IPS-18a (cell line): ENCODE data around the gene VTCN1.

ENCODE experiments used
- H3K27ac ChIP-seq: one replicate; pipeline ENCODE4 v1.5.1; 2013; ENCODE audit warnings: low read length
- H3K27me3 ChIP-seq: one replicate; pipeline ENCODE4 v1.6.1; 2013; ENCODE audit warnings: mild to moderate bottlenecking, low read length; ENCODE audit not compliant: control insufficient read depth, insufficient read depth
- H3K36me3 ChIP-seq: one replicate; pipeline ENCODE4 v1.6.1; 2013; ENCODE audit warnings: low read depth, low read length; ENCODE audit not compliant: control insufficient read depth
- H3K4me1 ChIP-seq: one replicate; pipeline ENCODE4 v1.6.1; 2013; ENCODE audit warnings: low read depth, low read length; ENCODE audit not compliant: control insufficient read depth
- H3K4me3 ChIP-seq: one replicate; pipeline ENCODE4 v1.5.1; 2013; ENCODE audit warnings: low read length
- H3K9ac ChIP-seq: one replicate; pipeline ENCODE4 v1.6.1; 2013; ENCODE audit warnings: mild to moderate bottlenecking, low read length, moderate library complexity
- H3K9me3 ChIP-seq: one replicate; pipeline ENCODE4 v1.6.1; 2013; ENCODE audit warnings: low read depth, low read length; ENCODE audit not compliant: control insufficient read depth

The VTCN1 gene

GRCh38 chr1:117235863-117236465, 25.2 kb upstream of the VTCN1 start:
- no peaks in the 10 kb centered on the region for H3K9me3 ChIP-seq
- H3K27ac ChIP-seq: no peak overlapping the region
- no peaks in the 10 kb centered on the region for H3K36me3 ChIP-seq
- H3K4me1 ChIP-seq: no peaks in the 10 kb centered on the region
- no peak overlapping the region for H3K4me3 ChIP-seq
- no peaks in the 10 kb centered on the region for H3K27me3 ChIP-seq
- no peak overlapping the region for H3K9ac ChIP-seq

GRCh38 chr1:117232531-117232930, 21.8 kb upstream of the VTCN1 start:
- Histone ChIP-seq H3K4me3 (no peak overlapping the region), H3K27me3 (no peaks in the 10 kb centered on the region), H3K4me1 (no peaks in the 10 kb centered on the region), H3K9me3 (no peaks in the 10 kb centered on the region), H3K36me3 (no peaks in the 10 kb centered on the region), H3K27ac (no peak overlapping the region), H3K9ac (no peak overlapping the region)

- no peaks in the 10 kb centered on the region for H3K9me3 ChIP-seq
- H3K27ac ChIP-seq: no peak overlapping the region
- no peaks in the 10 kb centered on the region for H3K27me3 ChIP-seq
- no peak overlapping the region for H3K4me3 ChIP-seq
- H3K4me1 ChIP-seq: no peaks in the 10 kb centered on the region
- H3K36me3 ChIP-seq: no peaks in the 10 kb centered on the region
- H3K9ac ChIP-seq: no peak overlapping the region
These were observed 21.1 kb upstream of the VTCN1 start for GRCh38 chr1:117231748-117232373.

- Histone ChIP-seq H3K4me1 (no peaks in the 10 kb centered on the region), H3K9me3 (no peaks in the 10 kb centered on the region), H3K9ac (no peak overlapping the region), H3K4me3 (no peak overlapping the region), H3K27ac (no peak overlapping the region), H3K36me3 (no peaks in the 10 kb centered on the region), H3K27me3 (no peaks in the 10 kb centered on the region)
These were observed 20.6 kb upstream of the VTCN1 start for GRCh38 chr1:117231312-117231711.

GRCh38 chr1:117229217-117229616, 18.5 kb upstream of the VTCN1 start:
- H3K4me3 ChIP-seq: no peak overlapping the region

GRCh38 chr1:117225931-117226330, 15.2 kb upstream of the VTCN1 start:
- Histone ChIP-seq H3K36me3 (no peaks in the 10 kb centered on the region), H3K9me3 (no peaks in the 10 kb centered on the region), H3K9ac (no peak overlapping the region), H3K27ac (no peak overlapping the region), H3K4me1 (no peaks in the 10 kb centered on the region), H3K27me3 (no peaks in the 10 kb centered on the region), H3K4me3 (no peak overlapping the region)

More at GRCh38 chr1:117229217-117229616, 18.5 kb upstream of the VTCN1 start:
- H3K4me1 ChIP-seq: no peaks in the 10 kb centered on the region
- H3K36me3 ChIP-seq: no peaks in the 10 kb centered on the region
- H3K27me3 ChIP-seq: no peaks in the 10 kb centered on the region
- H3K9ac ChIP-seq: no peak overlapping the region
- no peak overlapping the region for H3K27ac ChIP-seq
- no peaks in the 10 kb centered on the region for H3K9me3 ChIP-seq

GRCh38 chr1:117216718-117217117, 6.0 kb upstream of the VTCN1 start:
- no peak overlapping the region for H3K27ac ChIP-seq
- H3K4me3 ChIP-seq: no peak overlapping the region
- H3K36me3 ChIP-seq: no peaks in the 10 kb centered on the region
- no peaks in the 10 kb centered on the region for H3K4me1 ChIP-seq
- no peaks in the 10 kb centered on the region for H3K27me3 ChIP-seq
- H3K9ac ChIP-seq: no peak overlapping the region
- H3K9me3 ChIP-seq: peaks cover 3% of the 10 kb centered on the region

GRCh38 chr1:117215733-117216462, 5.2 kb upstream of the VTCN1 start:
- Histone ChIP-seq H3K4me1 (no peaks in the 10 kb centered on the region), H3K36me3 (no peaks in the 10 kb centered on the region), H3K9ac (no peak overlapping the region)

GRCh38 chr1:117215019-117215418, 4.3 kb upstream of the VTCN1 start:
- Histone ChIP-seq H3K9me3 (peaks cover 3% of the 10 kb centered on the region), H3K9ac (no peak overlapping the region), H3K27me3 (no peaks in the 10 kb centered on the region), H3K36me3 (no peaks in the 10 kb centered on the region), H3K4me1 (no peaks in the 10 kb centered on the region), H3K27ac (no peak overlapping the region), H3K4me3 (no peak overlapping the region)

More at GRCh38 chr1:117215733-117216462, 5.2 kb upstream of the VTCN1 start:
- Histone ChIP-seq H3K27ac (no peak overlapping the region), H3K4me3 (no peak overlapping the region), H3K9me3 (peaks cover 3% of the 10 kb centered on the region), H3K27me3 (no peaks in the 10 kb centered on the region)

- H3K4me3 ChIP-seq: no peak overlapping the region
These were observed 2.3 kb upstream of the VTCN1 start for GRCh38 chr1:117213046-117213445.

GRCh38 chr1:117210386-117210785, 341 bp downstream of the VTCN1 start:
- Histone ChIP-seq H3K36me3 (no peaks in the 10 kb centered on the region), H3K27me3 (no peaks in the 10 kb centered on the region), H3K4me3 (no peak overlapping the region), H3K9ac (no peak overlapping the region), H3K9me3 (no peaks in the 10 kb centered on the region), H3K4me1 (peaks cover 4% of the 10 kb centered on the region), H3K27ac (no peak overlapping the region)

More at GRCh38 chr1:117213046-117213445, 2.3 kb upstream of the VTCN1 start:
- H3K9me3 ChIP-seq: peaks cover 3% of the 10 kb centered on the region
- no peak overlapping the region for H3K9ac ChIP-seq
- peaks cover 4% of the 10 kb centered on the region for H3K4me1 ChIP-seq
- H3K27me3 ChIP-seq: no peaks in the 10 kb centered on the region
- no peak overlapping the region for H3K27ac ChIP-seq
- no peaks in the 10 kb centered on the region for H3K36me3 ChIP-seq
